Thyroid gland (tissue), 4 donors: Measurements from ENCODE around the gene BCL2. TPM values are rescaled to one million over a fixed set of nuclear protein-coding genes. Genes with fewer than 3 reads are reported as not detected.

Experiments used
- DNase-seq, 2 donors: peaks; one replicate each; pipeline ENCODE4 v3.0.0-alpha.2; 2019
- H3K27ac ChIP-seq, 3 donors: fragments of 200-600 bp; sonication (generic); 1 replicate in 2 of 3; 2 replicates in 1 of 3; pipeline ENCODE4 v1.5.1; 2016 to 2019; ENCODE audit warnings: mild to moderate bottlenecking in 1 of 3, moderate library complexity in 1 of 3
- H3K27me3 ChIP-seq: fragments of 200-600 bp; sonication (generic); one replicate; pipeline ENCODE4 v1.5.1; 2019
- H3K36me3 ChIP-seq, 2 donors: fragments of 200-600 bp; sonication (generic); one replicate each; pipeline ENCODE4 v1.5.1; 2016 to 2019
- H3K4me1 ChIP-seq, 2 donors: fragments of 200-600 bp; sonication (generic); one replicate each; pipeline ENCODE4 v1.5.1; 2017 to 2019
- H3K4me3 ChIP-seq, 3 donors: fragments of 200-600 bp; sonication (generic); replicated peaks in 1 of 3; 1 replicate in 2 of 3; 2 replicates in 1 of 3; pipeline ENCODE4 v1.5.1; 2016; ENCODE audit warnings: mild to moderate bottlenecking in 1 of 3
- H3K9me3 ChIP-seq: fragments of 200-600 bp; sonication (generic); one replicate; pipeline ENCODE4 v1.5.1; 2017
- CTCF ChIP-seq, 6 experiments: fragments of 200-600 bp in 3 of 6; fragments of 450-650 bp in 3 of 6; sonication (generic) in 3 of 6; IDR thresholded peaks; one replicate each; pipeline ENCODE4 v1.5.1; 2016 to 2019; ENCODE audit warnings: antibody characterized with exemption in 6 of 6, mild to moderate bottlenecking in 2 of 6, inconsistent platforms in 1 of 6, moderate library complexity in 1 of 6
- POLR2A ChIP-seq, 2 donors: fragments of 450-650 bp; IDR thresholded peaks; one replicate each; pipeline ENCODE4 v1.6.1; 2017; ENCODE audit warnings: antibody characterized with exemption in 2 of 2, mild to moderate bottlenecking in 2 of 2, moderate library complexity in 1 of 2
- WGBS, 2 donors: methylation state at CpG; one replicate each; pipeline ENCODE4 v1.1.5; 2017; 5-methylcytosine and 5-hydroxymethylcytosine counted together
- intact Hi-C: fragments of 100-400 bp; cut with DNase I; formaldehyde crosslinking; loops from one replicate; pipeline ENCODE4 v1.15.1; 2023
- total RNA-seq, 4 donors: library from RNA; depleted of rRNA; stranded (reverse); fragments of >200 nt; gene quantifications; one replicate each; pipeline ENCODE4 v1.2.3, GENCODE V29; 2016

The BCL2 gene
- total RNA-seq, 4 donors from 2014 or later, result 108 to 163 (median 115) TPM

GRCh38 chr18:63311118-63312018 is 8.2 kb downstream of the BCL2 start:
- Histone ChIP-seq H3K4me1 (peaks cover 38 to 46% of the 10 kb centered on the region in 2 donors), H3K4me3 (no peak overlapping the region), H3K36me3 (no peaks in the 10 kb centered on the region), H3K27ac (no peak overlapping the region), H3K9me3 (no peaks in the 10 kb centered on the region), H3K27me3 (no peaks in the 10 kb centered on the region)
- WGBS, 2 donors, result 82 to 91% methylated on average over 8 of the region's 8 CpGs
- intact Hi-C loops, result no loop called here
- no peak for DNase-seq
- TF ChIP-seq CTCF (IDR thresholded peaks at IDR 0.05) (no peak), POLR2A (IDR thresholded peaks at IDR 0.05) (no peak)

- intact Hi-C loops, result no loop called here
- Histone ChIP-seq H3K9me3 (no peaks in the 10 kb centered on the region), H3K4me1 (peaks cover 35 to 53% of the 10 kb centered on the region in 2 donors), H3K27ac (no peak overlapping the region), H3K36me3 (no peaks in the 10 kb centered on the region), H3K4me3 (no peak overlapping the region), H3K27me3 (no peaks in the 10 kb centered on the region)
- 87% methylated on average over 5 of the region's 5 CpGs for WGBS, 2 donors
- TF ChIP-seq POLR2A (IDR thresholded peaks at IDR 0.05), result no peak
- DNase-seq, result no peak
Observed at GRCh38 chr18:63309422-63309821, 10.1 kb downstream of the BCL2 start.

GRCh38 chr18:63307551-63308200 is 11.9 kb downstream of the BCL2 start:
- H3K4me3 ChIP-seq, result no peak overlapping the region
- no peaks in the 10 kb centered on the region for H3K27me3 ChIP-seq
- intact Hi-C loops, result no loop called here
- DNase-seq, result no peak
- peaks cover 38 to 58% of the 10 kb centered on the region in 2 donors for H3K4me1 ChIP-seq
- H3K27ac ChIP-seq, result peak overlapping the region in 2 of 3 donors; percentile 26 to 49
- H3K36me3 ChIP-seq, result no peaks in the 10 kb centered on the region
- WGBS, 2 donors, result 52 to 61% methylated on average over 2 of the region's 2 CpGs
- H3K9me3 ChIP-seq, result no peaks in the 10 kb centered on the region
- TF ChIP-seq CTCF (IDR thresholded peaks at IDR 0.05) (no peak), POLR2A (IDR thresholded peaks at IDR 0.05) (no peak)

- intact Hi-C loops, result no loop called here
- H3K27me3 ChIP-seq, result no peaks in the 10 kb centered on the region
- WGBS, 2 donors, result 79 to 87% methylated on average over 7 of the region's 7 CpGs
- H3K9me3 ChIP-seq, result no peaks in the 10 kb centered on the region
- no peak for DNase-seq
- peak overlapping the region in 2 of 3 donors; percentile 4 to 26 for H3K27ac ChIP-seq
- H3K36me3 ChIP-seq, result no peaks in the 10 kb centered on the region
- peaks cover 43 to 61% of the 10 kb centered on the region in 2 donors for H3K4me1 ChIP-seq
- no peak overlapping the region for H3K4me3 ChIP-seq
- TF ChIP-seq POLR2A (IDR thresholded peaks at IDR 0.05) (no peak), CTCF (IDR thresholded peaks at IDR 0.05) (no peak)
Observed at GRCh38 chr18:63306819-63307550, 12.6 kb downstream of the BCL2 start.

GRCh38 chr18:63306249-63306648 is 13.3 kb downstream of the BCL2 start:
- intact Hi-C loops, result no loop called here
- no peaks in the 10 kb centered on the region for H3K27me3 ChIP-seq
- no peak for DNase-seq
- no peaks in the 10 kb centered on the region for H3K9me3 ChIP-seq
- H3K36me3 ChIP-seq, result no peaks in the 10 kb centered on the region
- H3K4me1 ChIP-seq, result peaks cover 48 to 64% of the 10 kb centered on the region in 2 donors
- WGBS, 2 donors, result 86 to 90% methylated on average over 6 of the region's 6 CpGs
- no peak for TF ChIP-seq CTCF (IDR thresholded peaks at IDR 0.05)
- no peak for TF ChIP-seq POLR2A (IDR thresholded peaks at IDR 0.05)
- H3K27ac ChIP-seq, result no peak overlapping the region
- H3K4me3 ChIP-seq, result no peak overlapping the region
